C1 segment of cervical spinal cord (tissue), 14 donors: ENCODE measurements around the gene OR4P4.

Source experiments
- DNase-seq, 14 donors: peaks; one replicate each; lab custom pipeline; 2025; lab: John Stamatoyannopoulos, UW

Gene OR4P4

GRCh38 chr11:55634813-55635212 lies at the start of gene OR4P4:
Gene OR4P4, plus strand, starts transcription at chr11:55635113.
- DNase-seq = no peak

- no peak for DNase-seq
Measured at GRCh38 chr11:55607545-55607944, 27.4 kb upstream of the OR4P4 start, which contains the start of gene OR4C11. Gene OR4C11, minus strand, starts transcription at chr11:55607645. Its CDS starts 3,272 bp downstream, at chr11:55604373.

GRCh38 chr11:55624531-55624930 lies 10.4 kb upstream of the OR4P4 start:
- no peak for DNase-seq

GRCh38 chr11:55648027-55648426 lies 13.1 kb downstream of the OR4P4 start, which contains the start of gene OR4S2:
Gene OR4S2, plus strand, starts transcription at chr11:55648327. Its CDS starts 2,577 bp downstream, at chr11:55650904.
- no peak for DNase-seq

GRCh38 chr11:55652560-55652959 lies 17.6 kb downstream of the OR4P4 start:
- DNase-seq = no peak

GRCh38 chr11:55655096-55655495 lies 20.2 kb downstream of the OR4P4 start:
- DNase-seq = no peak

- no peak for DNase-seq
Measured at GRCh38 chr11:55658031-55658573, 23.2 kb downstream of the OR4P4 start.

- DNase-seq = no peak
Measured at GRCh38 chr11:55658608-55659007, 23.7 kb downstream of the OR4P4 start.

- DNase-seq = no peak
Measured at GRCh38 chr11:55661901-55662300, 27.0 kb downstream of the OR4P4 start, which contains the start of gene OR4C6. Gene OR4C6, plus strand, starts transcription at chr11:55662201. Its CDS starts 2,966 bp downstream, at chr11:55665167.

- DNase-seq = no peak
Measured at GRCh38 chr11:55669376-55669775, 34.5 kb downstream of the OR4P4 start.

- no peak for DNase-seq
Measured at GRCh38 chr11:55673860-55674259, 38.9 kb downstream of the OR4P4 start.
